GM23338 (cell line): Measurements from ENCODE around the gene IFNL1. TPM values are rescaled to one million over a fixed set of nuclear protein-coding genes. Genes with fewer than 3 reads are reported as not detected.

ENCODE experiments used
- ATAC-seq: fragments of 200-7000 bp; cut with Tn5 transposase; 3 replicates; pipeline ENCODE4 v1.9.1; 2020
- DNase-seq: peaks from one replicate; pipeline ENCODE4 v3.0.0-alpha.2; 2015; ENCODE audit warnings: low spot score
- H2AFZ ChIP-seq: fragments of 200-600 bp; sonication (generic); 2 replicates; pipeline ENCODE4 v1.8.0; 2016; ENCODE audit warnings: antibody characterized with exemption, mild to moderate bottlenecking, moderate library complexity
- H3F3A ChIP-seq: fragments of 200-600 bp; sonication (generic); replicated peaks from 2 replicates; pipeline ENCODE4 v1.8.0; 2017; ENCODE audit warnings: antibody characterized with exemption, mixed run types, low read depth
- H3K27ac ChIP-seq: fragments of 200-600 bp; sonication (generic); 2 replicates; pipeline ENCODE4 v1.6.1; 2016; ENCODE audit warnings: low read depth
- H3K27me3 ChIP-seq: fragments of 200-600 bp; sonication (generic); 2 replicates; pipeline ENCODE4 v1.8.0; 2016; ENCODE audit warnings: mild to moderate bottlenecking, mixed run types, moderate library complexity; ENCODE audit not compliant: insufficient read depth
- H3K36me3 ChIP-seq: fragments of 200-600 bp; sonication (generic); 2 replicates; pipeline ENCODE4 v1.8.0; 2016; ENCODE audit warnings: mild to moderate bottlenecking; ENCODE audit not compliant: insufficient read depth
- H3K4me1 ChIP-seq: fragments of 200-600 bp; sonication (generic); 2 replicates; pipeline ENCODE4 v1.8.0; 2016; ENCODE audit warnings: mild to moderate bottlenecking, moderate library complexity; ENCODE audit not compliant: insufficient read depth
- H3K4me2 ChIP-seq: fragments of 200-600 bp; sonication (generic); 2 replicates; pipeline ENCODE4 v1.7.1; 2017; ENCODE audit warnings: mixed run types
- H3K4me3 ChIP-seq: fragments of 200-600 bp; sonication (generic); 2 replicates; pipeline ENCODE4 v1.6.1; 2016; ENCODE audit warnings: mixed run types
- H3K79me2 ChIP-seq: fragments of 200-600 bp; sonication (generic); replicated peaks from 2 replicates; pipeline ENCODE4 v1.8.0; 2017; ENCODE audit warnings: mild to moderate bottlenecking; ENCODE audit not compliant: insufficient read depth
- H3K9me2 ChIP-seq: fragments of 200-600 bp; sonication (generic); 2 replicates; pipeline ENCODE4 v1.8.0; 2017; ENCODE audit not compliant: insufficient read depth
- H4K20me1 ChIP-seq: fragments of 200-600 bp; sonication (generic); replicated peaks from 2 replicates; pipeline ENCODE4 v1.8.0; 2017; ENCODE audit warnings: mild to moderate bottlenecking; ENCODE audit not compliant: insufficient read depth
- H3K27ac Mint-ChIP-seq: 2 replicates; pipeline ENCODE4 v1.8.0; 2020; ENCODE audit warnings: inconsistent platforms, mild to moderate bottlenecking, moderate library complexity, mixed read lengths
- H3K27me3 Mint-ChIP-seq: 3 replicates; pipeline ENCODE4 v1.8.0; 2022; ENCODE audit warnings: low read depth, mild to moderate bottlenecking, moderate library complexity, mixed read lengths, inconsistent platforms; ENCODE audit not compliant: insufficient read depth, poor library complexity
- H3K36me3 Mint-ChIP-seq: 3 replicates; pipeline ENCODE4 v1.8.0; 2021; ENCODE audit warnings: low read depth, mild to moderate bottlenecking, inconsistent platforms, moderate library complexity, mixed read lengths
- H3K4me1 Mint-ChIP-seq: 3 replicates; pipeline ENCODE4 v1.8.0; 2020; ENCODE audit warnings: mild to moderate bottlenecking, inconsistent platforms, mixed read lengths
- H3K4me3 Mint-ChIP-seq: 3 replicates; pipeline ENCODE4 v1.8.0; 2021; ENCODE audit warnings: moderate library complexity, mild to moderate bottlenecking, inconsistent platforms, mixed read lengths
- H3K9me3 Mint-ChIP-seq: 3 replicates; pipeline ENCODE4 v1.8.0; 2020; ENCODE audit warnings: moderate library complexity, mild to moderate bottlenecking, inconsistent platforms, mixed read lengths
- CREB1 ChIP-seq: fragments of 250-450 bp; sonication (Bioruptor Pico); IDR thresholded peaks from 2 replicates; pipeline ENCODE4 v1.5.0; 2020; ENCODE audit warnings: low read depth, mild to moderate bottlenecking, moderate library complexity
- CTCF ChIP-seq, 2 experiments: fragments of 200-600 bp in 1 of 2; sonication (generic) in 1 of 2; conservative IDR thresholded peaks; 2 replicates each; pipeline versions ENCODE4 v1.5.1 to v1.6.1; 2016 to 2017; ENCODE audit warnings: antibody characterized with exemption in 2 of 2, low read depth in 2 of 2, mild to moderate bottlenecking in 2 of 2, moderate library complexity in 1 of 2
- ETS1 ChIP-seq: IDR thresholded peaks from 2 replicates; pipeline ENCODE4 v1.6.1; 2016; ENCODE audit warnings: antibody characterized with exemption
- EZH2 ChIP-seq: fragments of 200-600 bp; sonication (generic); IDR thresholded peaks from one replicate; pipeline ENCODE4 v1.8.0; 2017; ENCODE audit warnings: antibody characterized with exemption, mild to moderate bottlenecking, low read depth; ENCODE audit not compliant: unreplicated experiment
- EZH2phosphoT487 ChIP-seq: fragments of 200-600 bp; sonication (generic); IDR thresholded peaks from one replicate; pipeline ENCODE4 v1.8.1; 2018; ENCODE audit warnings: antibody characterized with exemption; ENCODE audit not compliant: unreplicated experiment
- JUNB ChIP-seq: IDR thresholded peaks from one replicate; pipeline ENCODE4 v1.6.1; 2016; ENCODE audit warnings: antibody characterized with exemption; ENCODE audit not compliant: unreplicated experiment
- NANOG ChIP-seq: IDR thresholded peaks from 2 replicates; pipeline ENCODE4 v1.6.1; 2016; ENCODE audit warnings: antibody characterized with exemption, borderline replicate concordance
- POLR2AphosphoS5 ChIP-seq: IDR thresholded peaks from 2 replicates; pipeline ENCODE4 v1.6.1; 2016; ENCODE audit warnings: antibody characterized with exemption, low read depth
- REST ChIP-seq: IDR thresholded peaks from one replicate; pipeline ENCODE4 v1.6.1; 2018; ENCODE audit warnings: antibody characterized with exemption; ENCODE audit not compliant: unreplicated experiment
- STAT1 ChIP-seq: IDR thresholded peaks from one replicate; pipeline ENCODE4 v1.6.1; 2016; ENCODE audit warnings: antibody characterized with exemption; ENCODE audit not compliant: unreplicated experiment
- ZNF114 ChIP-seq: fragments of 250-450 bp; sonication (Bioruptor Pico); IDR thresholded peaks from 2 replicates; pipeline ENCODE4 v1.5.0; 2020; ENCODE audit warnings: mild to moderate bottlenecking, moderate library complexity
- ZNF331 ChIP-seq: fragments of 250-450 bp; sonication (Bioruptor Pico); IDR thresholded peaks from 2 replicates; pipeline ENCODE4 v1.5.0; 2020; ENCODE audit warnings: low read depth, mild to moderate bottlenecking, moderate library complexity
- ZNF462 ChIP-seq: fragments of 250-450 bp; sonication (Bioruptor Pico); IDR thresholded peaks from 2 replicates; pipeline ENCODE4 v1.5.0; 2020; ENCODE audit warnings: mild to moderate bottlenecking, moderate library complexity
- polyA plus RNA-seq: library from polyadenylated mRNA; unstranded; fragments of >200 nt; fragmentation: Nextera tagmentation; extraction: Ambion mirVana; gene quantifications from 2 replicates; pipeline ENCODE4 v1.2.1, GENCODE V29; 2016
- total RNA-seq: library from RNA; depleted of rRNA; stranded (reverse); fragments of >200 nt; shearing (Covaris generic); gene quantifications from 2 replicates; pipeline ENCODE4 v1.2.3, GENCODE V29; 2014

The IFNL1 gene
- total and polyA plus RNA-seq, 2 experiments from 2014 or later: not detected

- H3K9me3 Mint-ChIP-seq: peaks cover 4% of the 10 kb centered on the region; the same call in 1 of the 3 replicates
- H3K27me3 Mint-ChIP-seq: peaks cover 27% of the 10 kb centered on the region
- Histone ChIP-seq H3K79me2 (peaks cover 5% of the 10 kb centered on the region; the same call in 1 of the 2 replicates), H3K4me2 (peak overlapping the region; percentile 89), H3K4me1 (peaks cover 7% of the 10 kb centered on the region), H3K4me3 (peak overlapping the region; percentile 83), H4K20me1 (no peaks in the 10 kb centered on the region; the same call in 1 of the 2 replicates), H3K9me2 (no peaks in the 10 kb centered on the region), H2AFZ (0 out of 2 replicates have a peak overlapping the region, but pooled peaks have one; percentile 32), H3K36me3 (no peaks in the 10 kb centered on the region), H3K27ac (no peak overlapping the region), H3K27me3 (peaks cover 11% of the 10 kb centered on the region; the same call in 1 of the 2 replicates), H3F3A (0 out of 2 replicates have a peak, but pooled peaks cover 2% of the 10 kb centered on the region)
- H3K4me1 Mint-ChIP-seq: peaks cover 11% of the 10 kb centered on the region
- TF ChIP-seq NANOG: no peak
- TF ChIP-seq STAT1: no peak
- TF ChIP-seq REST: no peak
- TF ChIP-seq EZH2phosphoT487: no peak
- TF ChIP-seq ZNF331 (CRISPR knock-in tag): no peak
- no peak for TF ChIP-seq EZH2
- no peak for TF ChIP-seq POLR2AphosphoS5
- TF ChIP-seq ETS1: no peak
- TF ChIP-seq ZNF462 (CRISPR knock-in tag): no peak
- TF ChIP-seq CREB1 (CRISPR knock-in tag): no peak
- TF ChIP-seq ZNF114: no peak
- no peak for TF ChIP-seq JUNB
- no peak for TF ChIP-seq CTCF (conservative IDR thresholded peaks at IDR 0.05; ENCODE audit: low read depth in 2 of 2)
- no peak for ATAC-seq
- H3K36me3 Mint-ChIP-seq: no peaks in the 10 kb centered on the region; the same call in 2 of the 3 replicates
- peak overlapping the region; percentile 89 for H3K4me3 Mint-ChIP-seq
- no peak for DNase-seq
- no peak overlapping the region for H3K27ac Mint-ChIP-seq
Measured at GRCh38 chr19:39319098-39319891, 23.1 kb downstream of the IFNL1 start.
